HFFc6 (cell line): ENCODE measurements around the gene PSG6. TPM values are rescaled to one million over a fixed set of nuclear protein-coding genes. Genes with fewer than 3 reads are reported as not detected.
"Not testable (repeated sequence)": the region's sequence is repeated elsewhere in the genome, so short reads cannot be mapped to it uniquely, and the experiment has no call there.

Experiments
- DNase-seq: peaks from one replicate; pipeline ENCODE4 v3.0.0-alpha.2; 2018
- H3K27ac Mint-ChIP-seq: 2 replicates; pipeline ENCODE4 v1.8.0; 2020; ENCODE audit warnings: mild to moderate bottlenecking, mixed read lengths
- H3K27me3 Mint-ChIP-seq: 2 replicates; pipeline ENCODE4 v1.8.0; 2021; ENCODE audit warnings: mild to moderate bottlenecking, moderate library complexity, mixed read lengths; ENCODE audit not compliant: insufficient read depth
- H3K36me3 Mint-ChIP-seq: 2 replicates; pipeline ENCODE4 v1.8.0; 2021; ENCODE audit warnings: low read depth, mixed read lengths
- H3K4me1 Mint-ChIP-seq: 2 replicates; pipeline ENCODE4 v1.8.0; 2020; ENCODE audit warnings: low read depth, mixed read lengths
- H3K4me3 Mint-ChIP-seq: 2 replicates; pipeline ENCODE4 v1.8.0; 2020; ENCODE audit warnings: mild to moderate bottlenecking, moderate library complexity, mixed read lengths
- H3K9me3 Mint-ChIP-seq: 2 replicates; pipeline ENCODE4 v1.8.0; 2020; ENCODE audit warnings: mild to moderate bottlenecking, mixed read lengths
- total RNA-seq, 6 experiments: library from RNA; stranded (reverse); fragmentation: NEBNext Ultra II Directional; extraction: Animal tissue kit (Norgen Biotek cat#: 25700); gene quantifications; 2 replicates in 1 of 6; 3 replicates in 5 of 6; pipeline ENCODE4 v1.2.3, GENCODE V29; 2021
- TF ChIP-seq, protein P1 (sequence below): fragments of 200-600 bp; sonication (generic); IDR thresholded peaks from 2 replicates; pipeline ENCODE4 v1.5.0; 2021; ENCODE audit warnings: antibody characterized with exemption, mild to moderate bottlenecking

The PSG6 gene
- total RNA-seq, 6 experiments from 2014 or later = 0.31 to 1.1 (median 0.99) TPM

DNA sequence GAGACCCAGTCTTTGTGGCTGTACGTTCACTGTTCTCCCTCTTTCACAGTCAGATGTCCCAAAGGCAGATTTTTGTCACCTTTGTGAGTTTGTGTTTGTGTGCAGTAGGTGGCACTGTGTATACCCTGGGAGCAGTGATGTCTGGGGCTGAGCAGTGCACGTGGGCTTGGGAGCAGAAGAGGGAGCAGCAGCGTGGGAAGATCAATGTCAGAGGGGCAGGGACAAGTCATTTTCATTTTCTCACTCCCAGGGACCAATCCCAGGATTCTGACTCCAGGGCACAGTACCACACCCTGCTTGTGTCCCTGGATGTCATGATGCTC lies 2.0 kb upstream of the PSG6 start:
- Mint-ChIP-seq H3K27me3 (peaks cover 3% of the 10 kb centered on the region; the same call in 1 of the 2 replicates), H3K36me3 (peaks cover 12% of the 10 kb centered on the region), H3K4me3 (no peak overlapping the region), H3K27ac (peak overlapping the region; percentile 45), H3K9me3 (no peaks in the 10 kb centered on the region), H3K4me1 (peaks cover 70% of the 10 kb centered on the region)
- TF ChIP-seq, protein P1, sequence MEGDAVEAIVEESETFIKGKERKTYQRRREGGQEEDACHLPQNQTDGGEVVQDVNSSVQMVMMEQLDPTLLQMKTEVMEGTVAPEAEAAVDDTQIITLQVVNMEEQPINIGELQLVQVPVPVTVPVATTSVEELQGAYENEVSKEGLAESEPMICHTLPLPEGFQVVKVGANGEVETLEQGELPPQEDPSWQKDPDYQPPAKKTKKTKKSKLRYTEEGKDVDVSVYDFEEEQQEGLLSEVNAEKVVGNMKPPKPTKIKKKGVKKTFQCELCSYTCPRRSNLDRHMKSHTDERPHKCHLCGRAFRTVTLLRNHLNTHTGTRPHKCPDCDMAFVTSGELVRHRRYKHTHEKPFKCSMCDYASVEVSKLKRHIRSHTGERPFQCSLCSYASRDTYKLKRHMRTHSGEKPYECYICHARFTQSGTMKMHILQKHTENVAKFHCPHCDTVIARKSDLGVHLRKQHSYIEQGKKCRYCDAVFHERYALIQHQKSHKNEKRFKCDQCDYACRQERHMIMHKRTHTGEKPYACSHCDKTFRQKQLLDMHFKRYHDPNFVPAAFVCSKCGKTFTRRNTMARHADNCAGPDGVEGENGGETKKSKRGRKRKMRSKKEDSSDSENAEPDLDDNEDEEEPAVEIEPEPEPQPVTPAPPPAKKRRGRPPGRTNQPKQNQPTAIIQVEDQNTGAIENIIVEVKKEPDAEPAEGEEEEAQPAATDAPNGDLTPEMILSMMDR = peak; percentile 39
- no peak for DNase-seq

DNA sequence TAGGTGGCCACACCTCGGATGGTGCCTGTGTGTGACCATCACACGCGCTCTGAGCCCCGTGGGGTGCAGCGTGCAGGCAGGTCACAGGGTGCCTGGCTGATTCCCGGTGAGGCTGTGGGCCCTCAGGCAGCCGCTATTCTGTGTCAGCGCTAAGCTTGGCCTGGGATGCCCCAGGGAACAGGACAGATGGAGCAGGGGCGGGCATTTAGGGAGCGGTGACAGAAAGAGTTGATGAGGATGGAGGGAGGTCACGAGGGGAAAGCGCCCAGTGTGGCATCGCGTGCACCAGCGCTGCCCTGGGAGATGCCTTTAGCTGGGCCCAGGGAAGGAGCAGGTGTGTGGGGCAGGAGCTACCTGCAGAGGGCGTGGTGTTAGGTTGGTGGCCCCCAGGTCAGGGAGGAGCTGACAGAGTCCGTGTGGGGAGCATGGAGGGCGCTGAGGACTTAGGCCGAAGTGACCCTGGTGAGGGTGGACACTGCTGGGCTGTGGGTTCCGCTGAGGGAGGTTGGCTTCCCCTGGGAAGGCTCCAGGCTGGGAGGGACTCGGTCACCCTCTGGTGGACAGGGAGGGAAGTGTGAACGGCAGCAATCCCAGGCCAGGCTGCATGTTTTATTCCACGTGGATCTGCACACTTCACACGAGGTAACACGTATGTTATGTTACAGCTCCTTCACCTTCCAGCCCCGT lies 1.5 kb upstream of the PSG6 start:
- Mint-ChIP-seq H3K27ac (peak overlapping the region; percentile 45; the same call in 1 of the 2 replicates), H3K36me3 (peaks cover 12% of the 10 kb centered on the region), H3K4me1 (peaks cover 70% of the 10 kb centered on the region)
- DNase-seq, H3K27me3 Mint-ChIP-seq, H3K4me3 Mint-ChIP-seq, H3K9me3 Mint-ChIP-seq: not testable (repeated sequence)
- TF ChIP-seq, protein P1 = peak; percentile 74

DNA sequence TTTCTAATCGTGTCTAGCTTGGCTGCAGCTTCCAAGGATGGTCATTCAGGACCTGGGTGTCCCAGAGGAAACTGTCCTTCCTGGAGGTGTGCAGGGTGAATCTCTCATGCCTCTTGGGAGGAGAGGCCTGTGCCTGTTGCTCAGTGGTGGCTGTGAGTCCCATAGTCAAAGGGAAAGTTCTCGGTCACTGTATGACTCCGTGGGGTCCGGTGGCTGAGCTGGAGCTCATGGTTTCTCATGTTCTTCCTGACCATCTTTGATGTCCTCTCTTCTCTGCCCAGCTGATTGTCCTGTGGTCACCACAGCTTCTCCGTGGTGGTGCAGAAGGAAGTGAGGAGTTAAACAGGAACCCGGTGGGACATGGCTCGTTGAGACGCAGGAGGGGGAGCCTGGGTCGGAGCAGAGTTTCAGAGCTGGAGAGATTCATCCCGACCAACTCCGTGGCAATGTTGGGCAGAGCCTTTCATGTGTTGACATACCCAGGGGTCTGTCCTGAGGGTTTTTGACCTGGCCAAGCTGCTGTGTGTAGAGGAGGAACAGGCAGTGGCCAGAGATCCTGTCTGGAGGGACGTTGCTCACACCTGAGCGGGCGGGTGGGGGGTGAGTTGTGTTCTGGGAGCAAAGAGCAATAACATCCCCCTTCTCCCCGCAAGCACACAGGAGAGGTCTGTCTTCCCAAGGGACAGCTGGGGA lies 829 bp upstream of the PSG6 start:
- Mint-ChIP-seq H3K36me3 (peaks cover 12% of the 10 kb centered on the region), H3K27ac (peak overlapping the region; percentile 69; the same call in 1 of the 2 replicates), H3K4me1 (peaks cover 73% of the 10 kb centered on the region)
- H3K4me3 Mint-ChIP-seq, H3K9me3 Mint-ChIP-seq, DNase-seq, H3K27me3 Mint-ChIP-seq: not testable (repeated sequence)

DNA sequence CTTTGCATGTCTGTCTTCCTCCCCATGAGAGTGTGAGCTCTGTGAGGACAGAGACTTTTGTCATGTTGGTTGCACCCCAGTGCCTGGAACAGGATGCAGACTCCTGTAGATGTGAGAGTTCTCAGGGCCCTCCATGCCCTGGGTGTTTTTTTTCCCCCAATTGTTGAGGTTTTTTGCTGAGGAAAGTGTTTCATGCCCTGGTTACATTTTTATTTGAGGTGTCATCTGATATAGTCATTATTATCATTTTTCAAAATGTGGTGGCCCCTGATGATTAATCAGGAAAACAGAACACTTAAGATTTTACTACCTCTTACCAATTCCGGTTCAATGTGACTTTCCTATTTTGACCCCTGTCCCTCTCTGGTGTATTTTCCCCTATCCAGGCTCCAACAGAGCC lies 763 bp downstream of the PSG6 start:
- DNase-seq, H3K27me3 Mint-ChIP-seq, H3K4me3 Mint-ChIP-seq, H3K9me3 Mint-ChIP-seq: not testable (repeated sequence)
- Mint-ChIP-seq H3K4me1 (peaks cover 62% of the 10 kb centered on the region), H3K36me3 (peaks cover 12% of the 10 kb centered on the region), H3K27ac (peak overlapping the region; percentile 32; the same call in 1 of the 2 replicates)

DNA sequence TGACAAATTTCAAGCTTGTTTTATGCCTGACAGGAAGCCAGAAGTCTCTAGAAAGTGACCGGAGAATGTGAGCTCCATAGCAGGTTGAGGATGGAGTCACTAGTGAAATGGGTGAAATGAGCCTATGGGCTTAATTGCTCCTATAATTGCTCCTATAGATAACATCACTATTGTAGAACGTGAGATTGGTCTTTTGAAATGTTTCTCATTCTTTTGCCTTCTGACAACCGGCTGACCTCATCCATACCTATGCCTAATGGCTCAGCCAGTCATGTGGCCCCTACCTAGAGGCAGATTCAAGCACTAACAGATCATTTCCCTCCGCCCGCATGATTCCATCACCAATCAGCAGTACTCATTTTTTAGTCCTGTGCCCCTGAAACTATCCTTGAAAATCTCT lies 4.2 kb downstream of the PSG6 start:
- not testable (repeated sequence) for H3K27me3 Mint-ChIP-seq, H3K4me3 Mint-ChIP-seq, DNase-seq, H3K36me3 Mint-ChIP-seq, H3K27ac Mint-ChIP-seq, H3K9me3 Mint-ChIP-seq
- peaks cover 38% of the 10 kb centered on the region for H3K4me1 Mint-ChIP-seq

DNA sequence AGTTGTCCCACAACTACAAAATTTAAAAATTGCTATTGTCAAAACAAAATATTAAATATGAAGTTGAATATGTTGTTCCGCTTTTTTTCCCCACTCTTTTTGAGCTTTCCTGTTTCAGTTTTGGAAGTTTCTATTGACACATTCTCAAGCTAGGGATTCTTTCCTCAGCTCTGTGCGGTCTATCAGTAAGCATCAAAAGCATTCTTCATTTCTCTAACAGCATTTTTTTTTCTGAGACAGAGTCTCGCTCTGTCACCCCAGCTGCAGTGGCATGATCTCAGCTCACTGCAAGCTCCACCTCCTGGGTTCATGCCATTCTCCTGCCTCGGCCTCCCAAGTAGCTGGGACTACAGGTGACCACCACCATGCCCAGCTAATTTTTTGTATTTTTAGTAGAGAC lies 4.8 kb downstream of the PSG6 start:
- not testable (repeated sequence) for H3K27me3 Mint-ChIP-seq, DNase-seq, H3K36me3 Mint-ChIP-seq, H3K9me3 Mint-ChIP-seq, H3K4me3 Mint-ChIP-seq, H3K27ac Mint-ChIP-seq
- H3K4me1 Mint-ChIP-seq = peaks cover 32% of the 10 kb centered on the region

DNA sequence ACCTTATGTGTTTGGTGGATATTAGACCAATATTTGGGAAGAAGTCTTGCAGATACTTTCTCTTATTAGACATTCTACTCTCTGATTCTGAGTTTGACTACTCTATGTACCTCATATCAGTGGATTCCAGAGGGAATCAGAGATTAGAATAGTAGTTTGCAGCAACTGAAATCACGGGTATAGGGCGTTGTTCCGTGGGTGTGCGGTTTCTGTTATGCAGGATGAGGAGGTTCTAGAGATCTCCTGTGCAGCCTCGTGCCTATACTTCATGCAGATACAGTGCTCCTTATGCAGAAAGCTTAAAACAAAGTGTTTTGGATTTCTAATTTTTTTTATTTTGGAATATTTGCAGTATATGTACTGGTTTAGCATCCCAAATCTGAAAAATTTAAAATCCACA lies 6.0 kb downstream of the PSG6 start:
- not testable (repeated sequence) for H3K27me3 Mint-ChIP-seq, DNase-seq, H3K27ac Mint-ChIP-seq, H3K4me3 Mint-ChIP-seq, H3K36me3 Mint-ChIP-seq, H3K9me3 Mint-ChIP-seq
- peaks cover 20% of the 10 kb centered on the region for H3K4me1 Mint-ChIP-seq

DNA sequence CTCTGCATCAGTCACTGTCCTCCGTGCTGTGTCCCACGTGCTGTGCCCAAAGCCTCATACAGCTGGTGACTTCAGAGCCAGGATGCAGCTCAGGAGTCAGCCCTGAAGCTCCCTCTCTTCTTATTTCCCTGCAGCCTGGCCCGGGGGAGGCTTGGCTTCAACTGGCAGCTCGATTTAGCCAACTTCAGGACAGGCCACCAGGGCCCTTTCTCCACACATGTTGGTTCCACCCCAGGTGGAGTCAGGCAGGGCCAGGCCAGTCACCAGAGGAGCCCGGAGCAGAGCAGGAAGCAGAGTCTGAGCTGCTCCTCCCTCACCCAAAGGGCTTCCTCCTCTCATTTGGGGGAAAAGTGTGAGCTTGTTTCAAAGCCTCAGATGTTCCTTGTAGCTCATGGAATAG lies 11.5 kb downstream of the PSG6 start:
- H3K27me3 Mint-ChIP-seq, H3K4me3 Mint-ChIP-seq, H3K9me3 Mint-ChIP-seq, H3K27ac Mint-ChIP-seq, DNase-seq: not testable (repeated sequence)
- Mint-ChIP-seq H3K4me1 (peaks cover 12% of the 10 kb centered on the region; the same call in 1 of the 2 replicates), H3K36me3 (peaks cover 10% of the 10 kb centered on the region)

DNA sequence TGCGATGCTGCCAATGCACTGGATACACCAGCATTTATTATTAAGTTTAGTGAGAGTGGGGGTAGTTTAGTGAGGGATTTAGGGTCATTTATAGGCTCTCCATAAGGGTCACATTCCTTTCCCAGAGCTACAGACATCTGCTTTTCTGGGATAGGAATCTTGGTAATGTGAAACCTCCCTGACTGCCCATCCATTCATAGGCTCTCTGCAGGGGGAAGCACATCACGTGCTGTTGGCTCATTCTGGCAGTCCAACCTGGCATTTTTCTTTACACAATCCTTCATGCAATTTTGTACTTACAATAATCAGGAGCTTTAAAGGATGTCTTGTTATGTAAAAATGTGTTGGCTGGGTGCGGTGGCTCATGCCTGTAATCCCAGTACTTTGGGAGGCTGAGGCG lies 17.1 kb downstream of the PSG6 start:
- Mint-ChIP-seq H3K9me3 (peaks cover 16% of the 10 kb centered on the region), H3K4me1 (peaks cover 62% of the 10 kb centered on the region), H3K36me3 (peaks cover 28% of the 10 kb centered on the region), H3K4me3 (peak overlapping the region; percentile 76; the same call in 1 of the 2 replicates), H3K27ac (peak overlapping the region; percentile 95)
- not testable (repeated sequence) for H3K27me3 Mint-ChIP-seq
- DNase-seq = peak; percentile 15

DNA sequence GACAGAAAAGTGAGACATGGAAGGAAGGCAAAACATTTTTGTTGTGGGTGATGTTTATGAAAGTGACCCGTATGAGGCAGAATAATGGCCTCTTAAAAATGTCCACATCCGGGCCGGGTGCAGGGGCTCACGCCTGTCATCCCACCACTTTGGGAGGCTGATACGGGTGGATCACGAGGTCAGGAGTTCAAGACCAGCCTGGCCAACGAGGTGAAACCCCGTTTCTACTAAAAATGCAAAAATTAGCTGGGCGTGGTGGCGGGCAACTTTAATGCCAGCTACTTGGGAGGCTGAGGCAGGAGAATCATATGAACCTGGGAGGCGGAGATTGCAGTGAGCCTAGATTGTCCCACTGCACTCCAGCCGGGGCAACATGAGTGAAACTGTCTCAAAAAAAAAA lies 18.0 kb downstream of the PSG6 start:
- Mint-ChIP-seq H3K27ac (peak overlapping the region; percentile 95), H3K4me3 (peak overlapping the region; percentile 76), H3K36me3 (peaks cover 33% of the 10 kb centered on the region), H3K4me1 (peaks cover 63% of the 10 kb centered on the region), H3K9me3 (peaks cover 16% of the 10 kb centered on the region)
- H3K27me3 Mint-ChIP-seq, DNase-seq: not testable (repeated sequence)

DNA sequence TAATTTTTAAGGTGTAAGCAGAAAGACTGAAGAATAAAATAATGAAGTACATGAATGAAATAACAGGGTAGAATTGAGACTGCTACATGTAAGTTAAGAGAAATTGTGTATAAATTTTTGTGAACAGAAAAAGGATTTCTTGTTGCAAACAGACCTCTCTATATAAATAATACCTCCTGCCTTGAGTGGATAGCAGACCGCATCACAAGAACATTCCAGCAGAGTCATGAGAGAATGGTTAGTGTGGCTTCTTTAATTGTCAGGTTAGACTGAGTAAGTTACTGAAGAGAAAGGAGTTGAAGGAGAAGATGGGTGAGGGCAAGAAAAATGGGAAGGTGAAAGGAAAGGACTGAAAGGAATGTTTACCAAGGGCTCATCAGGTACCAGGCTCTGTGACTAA lies 18.6 kb downstream of the PSG6 start:
- H3K4me3 Mint-ChIP-seq = peak overlapping the region; percentile 76; the same call in 1 of the 2 replicates
- H3K27me3 Mint-ChIP-seq = not testable (repeated sequence)
- peaks cover 16% of the 10 kb centered on the region for H3K9me3 Mint-ChIP-seq
- peaks cover 66% of the 10 kb centered on the region for H3K4me1 Mint-ChIP-seq
- DNase-seq = peak; percentile 61
- H3K27ac Mint-ChIP-seq = peak overlapping the region; percentile 95
- H3K36me3 Mint-ChIP-seq = peaks cover 33% of the 10 kb centered on the region

DNA sequence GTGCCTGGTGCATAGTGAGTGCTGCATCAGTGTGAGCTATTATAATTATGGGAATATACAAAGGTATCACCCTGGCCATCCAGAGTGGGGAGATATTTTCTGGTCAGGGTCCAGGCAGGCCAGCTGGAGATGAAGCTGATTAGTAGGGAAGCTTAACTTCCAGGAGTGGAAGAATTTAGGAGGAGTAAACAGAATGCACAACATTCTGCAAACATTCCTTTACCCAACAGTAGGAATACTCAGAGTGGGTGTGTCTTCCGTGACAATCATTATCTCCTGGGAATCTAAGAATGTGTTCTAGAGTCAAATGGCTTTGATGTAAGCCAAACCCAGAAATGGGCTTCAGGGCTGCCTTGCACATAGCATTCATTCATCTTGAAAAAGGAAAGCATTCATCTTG lies 19.0 kb downstream of the PSG6 start:
- not testable (repeated sequence) for H3K27me3 Mint-ChIP-seq
- Mint-ChIP-seq H3K4me1 (peaks cover 66% of the 10 kb centered on the region), H3K4me3 (peak overlapping the region; percentile 76; the same call in 1 of the 2 replicates), H3K27ac (peak overlapping the region; percentile 95), H3K36me3 (peaks cover 33% of the 10 kb centered on the region), H3K9me3 (peaks cover 16% of the 10 kb centered on the region)
- DNase-seq = peak; percentile 78
